ENCODE measurements around the gene TMEM212. TPM values are rescaled to one million over a fixed set of nuclear protein-coding genes. Genes with fewer than 3 reads are reported as not detected.

The TMEM212 gene
- total RNA-seq, 1 donor from 2014 or later, result not detected

GRCh38 chr3:171825222-171825828, 17.8 kb upstream of the TMEM212 start:
- no peaks in the 10 kb centered on the region for H3K36me3 ChIP-seq
- Mint-ChIP-seq H3K9me3 (no peaks in the 10 kb centered on the region), H3K27me3 (ENCODE audit: insufficient read depth, low read depth) (peaks cover 4% of the 10 kb centered on the region), H3K4me3 (no peak overlapping the region), H3K36me3 (no peaks in the 10 kb centered on the region), H3K27ac (no peak overlapping the region), H3K4me1 (peaks cover 34% of the 10 kb centered on the region)
- no peaks in the 10 kb centered on the region for H3K9me3 ChIP-seq (ENCODE audit: low read depth)
- no peak overlapping the region for H3K4me3 ChIP-seq
- H3K27ac ChIP-seq, result no peak overlapping the region
- no peaks in the 10 kb centered on the region for H3K79me2 ChIP-seq (ENCODE audit: low read depth)
- TF ChIP-seq, protein P1, sequence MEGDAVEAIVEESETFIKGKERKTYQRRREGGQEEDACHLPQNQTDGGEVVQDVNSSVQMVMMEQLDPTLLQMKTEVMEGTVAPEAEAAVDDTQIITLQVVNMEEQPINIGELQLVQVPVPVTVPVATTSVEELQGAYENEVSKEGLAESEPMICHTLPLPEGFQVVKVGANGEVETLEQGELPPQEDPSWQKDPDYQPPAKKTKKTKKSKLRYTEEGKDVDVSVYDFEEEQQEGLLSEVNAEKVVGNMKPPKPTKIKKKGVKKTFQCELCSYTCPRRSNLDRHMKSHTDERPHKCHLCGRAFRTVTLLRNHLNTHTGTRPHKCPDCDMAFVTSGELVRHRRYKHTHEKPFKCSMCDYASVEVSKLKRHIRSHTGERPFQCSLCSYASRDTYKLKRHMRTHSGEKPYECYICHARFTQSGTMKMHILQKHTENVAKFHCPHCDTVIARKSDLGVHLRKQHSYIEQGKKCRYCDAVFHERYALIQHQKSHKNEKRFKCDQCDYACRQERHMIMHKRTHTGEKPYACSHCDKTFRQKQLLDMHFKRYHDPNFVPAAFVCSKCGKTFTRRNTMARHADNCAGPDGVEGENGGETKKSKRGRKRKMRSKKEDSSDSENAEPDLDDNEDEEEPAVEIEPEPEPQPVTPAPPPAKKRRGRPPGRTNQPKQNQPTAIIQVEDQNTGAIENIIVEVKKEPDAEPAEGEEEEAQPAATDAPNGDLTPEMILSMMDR (IDR thresholded peaks at IDR 0.05), result no peak
- H3F3A ChIP-seq (ENCODE audit: low read depth), result no peaks in the 10 kb centered on the region
- no peak overlapping the region for H2AFZ ChIP-seq (replicated peaks)
- H3K4me1 ChIP-seq, result no peaks in the 10 kb centered on the region
- H3K9ac ChIP-seq, result no peak overlapping the region
- no peak for DNase-seq (ENCODE audit: low spot score)
- H3K4me2 ChIP-seq, result no peak overlapping the region
- no peaks in the 10 kb centered on the region for H4K20me1 ChIP-seq (ENCODE audit: low read depth)
- no peaks in the 10 kb centered on the region for H3K27me3 ChIP-seq

GRCh38 chr3:171827385-171827784, 15.8 kb upstream of the TMEM212 start:
- no peaks in the 10 kb centered on the region for H4K20me1 ChIP-seq (ENCODE audit: low read depth)
- H3K4me3 ChIP-seq, result no peak overlapping the region
- no peaks in the 10 kb centered on the region for H3F3A ChIP-seq (ENCODE audit: low read depth)
- DNase-seq (ENCODE audit: low spot score), result no peak
- Mint-ChIP-seq H3K9me3 (no peaks in the 10 kb centered on the region), H3K4me1 (peaks cover 37% of the 10 kb centered on the region), H3K27me3 (ENCODE audit: insufficient read depth, low read depth) (peaks cover 4% of the 10 kb centered on the region), H3K27ac (peak overlapping the region; percentile 24), H3K36me3 (no peaks in the 10 kb centered on the region), H3K4me3 (no peak overlapping the region)
- no peaks in the 10 kb centered on the region for H3K4me1 ChIP-seq
- TF ChIP-seq EZH2 (IDR thresholded peaks at IDR 0.05) (no peak), EZH2phosphoT487 (IDR thresholded peaks at IDR 0.05) (no peak)
- TF ChIP-seq, protein P1 (IDR thresholded peaks at IDR 0.05), result no peak
- no peaks in the 10 kb centered on the region for H3K27me3 ChIP-seq
- no peak overlapping the region for H3K9ac ChIP-seq
- no peaks in the 10 kb centered on the region for H3K36me3 ChIP-seq
- no peak overlapping the region for H3K4me2 ChIP-seq
- no peak overlapping the region for H2AFZ ChIP-seq (replicated peaks)
- no peak overlapping the region for H3K27ac ChIP-seq
- no peaks in the 10 kb centered on the region for H3K79me2 ChIP-seq (ENCODE audit: low read depth)
- H3K9me3 ChIP-seq (ENCODE audit: low read depth), result no peaks in the 10 kb centered on the region

DNA sequence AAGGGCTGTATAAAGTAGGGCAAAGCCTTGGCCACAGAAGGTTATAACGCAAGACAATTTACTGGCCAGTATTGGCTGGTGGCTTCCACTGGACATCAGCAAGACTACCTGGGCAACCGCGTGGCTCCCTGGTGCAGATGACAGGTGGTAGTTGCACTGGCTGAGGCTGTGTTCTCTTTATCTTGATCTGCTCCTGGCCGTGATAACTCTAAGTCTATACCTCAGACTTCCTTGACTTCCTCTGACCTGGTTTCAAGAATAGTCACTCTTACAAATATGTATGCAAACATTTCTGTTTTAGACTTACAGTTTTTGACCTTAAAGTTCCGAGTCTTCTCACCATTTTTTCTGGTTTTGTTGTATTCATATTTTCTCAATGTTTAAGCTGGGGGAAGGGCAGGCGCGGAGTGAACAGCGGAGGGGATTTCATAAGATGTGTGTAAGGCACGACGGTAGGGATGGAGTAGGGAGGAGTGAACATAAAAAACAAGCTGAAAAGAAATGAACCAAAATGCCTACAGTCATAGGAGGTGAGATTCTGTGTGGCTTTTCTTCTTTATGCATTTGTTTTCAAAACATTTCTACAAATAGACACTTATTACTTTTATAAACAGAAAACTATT, 15.2 kb upstream of the TMEM212 start:
- no peak overlapping the region for H3K27ac Mint-ChIP-seq
- Histone ChIP-seq H3F3A (ENCODE audit: low read depth) (no peaks in the 10 kb centered on the region), H3K9me3 (ENCODE audit: low read depth) (no peaks in the 10 kb centered on the region), H3K4me3 (no peak overlapping the region), H3K27ac (no peak overlapping the region), H2AFZ (replicated peaks) (no peak overlapping the region), H3K36me3 (no peaks in the 10 kb centered on the region), H3K4me2 (no peak overlapping the region), H3K4me1 (no peaks in the 10 kb centered on the region), H3K27me3 (no peaks in the 10 kb centered on the region), H3K79me2 (ENCODE audit: low read depth) (no peaks in the 10 kb centered on the region), H4K20me1 (ENCODE audit: low read depth) (no peaks in the 10 kb centered on the region), H3K9ac (no peak overlapping the region)
- no peak overlapping the region for H3K4me3 Mint-ChIP-seq
- DNase-seq (ENCODE audit: low spot score), result no peak
- no peaks in the 10 kb centered on the region for H3K36me3 Mint-ChIP-seq
- H3K4me1 Mint-ChIP-seq, result peaks cover 37% of the 10 kb centered on the region
- no peak for TF ChIP-seq EZH2phosphoT487 (IDR thresholded peaks at IDR 0.05)
- no peak for TF ChIP-seq EZH2 (IDR thresholded peaks at IDR 0.05)
- TF ChIP-seq, protein P1 (IDR thresholded peaks at IDR 0.05), result no peak
- H3K27me3 Mint-ChIP-seq (ENCODE audit: insufficient read depth, low read depth), result peaks cover 2% of the 10 kb centered on the region
- H3K9me3 Mint-ChIP-seq, result no peaks in the 10 kb centered on the region

Data from neural progenitor cell (in vitro differentiated cells).